OCI-LY1 (cell line): Measurements from ENCODE around the gene DGKG.

Experiments
- H2AFZ ChIP-seq: fragments of 200-600 bp; sonication (generic), shearing (Covaris generic); 2 replicates; pipeline ENCODE4 v1.6.0; 2014; ENCODE audit warnings: antibody characterized with exemption, mild to moderate bottlenecking, low read length
- H3F3A ChIP-seq: fragments of 200-600 bp; sonication (generic), shearing (Covaris generic); 2 replicates; pipeline ENCODE4 v1.6.0; 2014; ENCODE audit warnings: mild to moderate bottlenecking, antibody characterized with exemption, low read length, moderate library complexity; ENCODE audit not compliant: insufficient read depth
- H3K27ac ChIP-seq: fragments of 200-600 bp; sonication (generic); 2 replicates; pipeline ENCODE4 v1.5.1; 2014; ENCODE audit warnings: low read length, mixed run types, mild to moderate bottlenecking, low read depth; ENCODE audit not compliant: poor library complexity, severe bottlenecking
- H3K27me3 ChIP-seq: fragments of 200-600 bp; sonication (generic); 2 replicates; pipeline ENCODE4 v1.6.0; 2014; ENCODE audit warnings: antibody characterized with exemption, mild to moderate bottlenecking, low read length, moderate library complexity; ENCODE audit not compliant: insufficient read depth
- H3K36me3 ChIP-seq: fragments of 200-600 bp; sonication (generic); 2 replicates; pipeline ENCODE4 v1.6.1; 2014; ENCODE audit warnings: mild to moderate bottlenecking, antibody characterized with exemption, low read length, moderate library complexity, mixed read lengths; ENCODE audit not compliant: insufficient read depth
- H3K4me1 ChIP-seq: fragments of 200-600 bp; sonication (generic); 2 replicates; pipeline ENCODE4 v1.5.1; 2014; ENCODE audit warnings: mild to moderate bottlenecking, low read length, moderate library complexity; ENCODE audit not compliant: insufficient read depth, severe bottlenecking
- H3K4me2 ChIP-seq: fragments of 200-600 bp; sonication (generic), shearing (Covaris generic); 2 replicates; pipeline ENCODE4 v1.6.1; 2014; ENCODE audit warnings: low read length
- H3K4me3 ChIP-seq: fragments of 200-600 bp; sonication (generic); 2 replicates; pipeline ENCODE4 v1.5.1; 2014; ENCODE audit warnings: low read length, low read depth, mild to moderate bottlenecking, mixed read lengths; ENCODE audit not compliant: poor library complexity, severe bottlenecking
- H3K79me2 ChIP-seq: fragments of 200-600 bp; shearing (Covaris generic); 2 replicates; pipeline ENCODE4 v1.6.1; 2016; ENCODE audit warnings: mixed run types, low read length, mixed read lengths; ENCODE audit not compliant: insufficient read depth
- H3K9ac ChIP-seq: fragments of 200-600 bp; sonication (generic), shearing (Covaris generic); 2 replicates; pipeline ENCODE4 v1.6.1; 2014; ENCODE audit warnings: mild to moderate bottlenecking, low read length, mixed read lengths
- H3K9me2 ChIP-seq: fragments of 200-600 bp; sonication (generic), shearing (Covaris generic); 2 replicates; pipeline ENCODE4 v1.6.1; 2014; ENCODE audit warnings: low read depth, mild to moderate bottlenecking, low read length, mixed read lengths
- H3K9me3 ChIP-seq: fragments of 200-600 bp; shearing (Covaris generic); 2 replicates; pipeline ENCODE4 v1.6.1; 2014; ENCODE audit warnings: low read length, mixed read lengths
- H4K20me1 ChIP-seq: fragments of 200-600 bp; sonication (generic), shearing (Covaris generic); 2 replicates; pipeline ENCODE4 v1.6.0; 2016; ENCODE audit warnings: mild to moderate bottlenecking, low read length; ENCODE audit not compliant: insufficient read depth
- EZH2 ChIP-seq: fragments of 200-600 bp; sonication (generic), shearing (Covaris generic); IDR thresholded peaks from 2 replicates; pipeline ENCODE4 v1.8.0; 2017; ENCODE audit warnings: borderline replicate concordance, mixed run types, mild to moderate bottlenecking, antibody characterized with exemption, low read length, moderate library complexity, mixed read lengths
- TF ChIP-seq, protein P1 (sequence below): fragments of 200-600 bp; sonication (generic), shearing (Covaris generic); IDR thresholded peaks from 2 replicates; pipeline ENCODE4 v1.5.1; 2017; ENCODE audit warnings: mild to moderate bottlenecking, antibody characterized with exemption, low read length, moderate library complexity, mixed read lengths

Gene DGKG

DNA sequence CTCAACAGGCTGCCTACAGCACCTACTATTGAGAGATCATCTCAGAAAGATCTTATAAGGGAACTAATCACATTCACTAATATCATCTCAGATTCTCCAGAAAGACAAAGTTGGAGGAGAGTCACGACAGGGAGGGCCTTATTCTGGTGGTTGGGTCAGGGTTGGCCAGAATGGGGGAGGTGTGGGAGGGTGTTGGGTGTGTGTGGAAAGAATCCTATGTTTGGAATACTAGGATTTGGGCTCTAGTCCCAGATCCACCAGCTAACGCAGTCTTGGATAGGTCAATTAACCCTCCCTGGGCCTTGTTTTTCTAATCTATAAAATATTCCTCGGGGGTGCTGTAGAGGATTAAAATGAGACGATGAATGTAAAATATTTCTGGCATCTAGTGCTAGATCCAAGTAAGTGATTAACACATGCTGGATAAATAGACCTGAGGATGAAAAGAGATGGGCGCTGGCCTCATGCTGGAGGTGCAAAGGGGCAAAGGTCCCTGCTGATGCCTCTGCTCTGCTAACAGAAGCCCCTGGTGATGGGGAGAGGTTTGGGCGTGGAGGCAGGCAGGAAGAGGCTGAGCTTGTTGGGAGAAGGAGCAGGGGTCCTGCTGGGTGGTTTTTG is 185.6 kb downstream of the DGKG start:
- no peaks in the 10 kb centered on the region for H3K9me2 ChIP-seq
- no peak overlapping the region for H3K27ac ChIP-seq
- H3K27me3 ChIP-seq = no peaks in the 10 kb centered on the region
- H4K20me1 ChIP-seq = no peaks in the 10 kb centered on the region
- H2AFZ ChIP-seq = no peak overlapping the region
- H3K4me3 ChIP-seq = no peak overlapping the region
- H3K9ac ChIP-seq = no peak overlapping the region
- no peaks in the 10 kb centered on the region for H3K36me3 ChIP-seq
- no peaks in the 10 kb centered on the region for H3F3A ChIP-seq
- H3K4me1 ChIP-seq = no peaks in the 10 kb centered on the region
- TF ChIP-seq EZH2 = no peak
- TF ChIP-seq, protein P1, sequence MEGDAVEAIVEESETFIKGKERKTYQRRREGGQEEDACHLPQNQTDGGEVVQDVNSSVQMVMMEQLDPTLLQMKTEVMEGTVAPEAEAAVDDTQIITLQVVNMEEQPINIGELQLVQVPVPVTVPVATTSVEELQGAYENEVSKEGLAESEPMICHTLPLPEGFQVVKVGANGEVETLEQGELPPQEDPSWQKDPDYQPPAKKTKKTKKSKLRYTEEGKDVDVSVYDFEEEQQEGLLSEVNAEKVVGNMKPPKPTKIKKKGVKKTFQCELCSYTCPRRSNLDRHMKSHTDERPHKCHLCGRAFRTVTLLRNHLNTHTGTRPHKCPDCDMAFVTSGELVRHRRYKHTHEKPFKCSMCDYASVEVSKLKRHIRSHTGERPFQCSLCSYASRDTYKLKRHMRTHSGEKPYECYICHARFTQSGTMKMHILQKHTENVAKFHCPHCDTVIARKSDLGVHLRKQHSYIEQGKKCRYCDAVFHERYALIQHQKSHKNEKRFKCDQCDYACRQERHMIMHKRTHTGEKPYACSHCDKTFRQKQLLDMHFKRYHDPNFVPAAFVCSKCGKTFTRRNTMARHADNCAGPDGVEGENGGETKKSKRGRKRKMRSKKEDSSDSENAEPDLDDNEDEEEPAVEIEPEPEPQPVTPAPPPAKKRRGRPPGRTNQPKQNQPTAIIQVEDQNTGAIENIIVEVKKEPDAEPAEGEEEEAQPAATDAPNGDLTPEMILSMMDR = no peak
- H3K79me2 ChIP-seq = no peaks in the 10 kb centered on the region
- H3K4me2 ChIP-seq = no peak overlapping the region
- no peaks in the 10 kb centered on the region for H3K9me3 ChIP-seq

GRCh38 chr3:186173224-186173815 is 188.7 kb downstream of the DGKG start:
- TF ChIP-seq, protein P1 = no peak
- TF ChIP-seq EZH2 = no peak
- Histone ChIP-seq H3K9ac (no peak overlapping the region), H3K4me2 (no peak overlapping the region), H3K9me3 (no peaks in the 10 kb centered on the region), H3K9me2 (no peaks in the 10 kb centered on the region), H3F3A (no peaks in the 10 kb centered on the region), H3K36me3 (no peaks in the 10 kb centered on the region), H3K4me3 (no peak overlapping the region), H3K27ac (no peak overlapping the region), H3K79me2 (no peaks in the 10 kb centered on the region), H3K27me3 (no peaks in the 10 kb centered on the region), H4K20me1 (no peaks in the 10 kb centered on the region), H2AFZ (no peak overlapping the region), H3K4me1 (no peaks in the 10 kb centered on the region)

DNA sequence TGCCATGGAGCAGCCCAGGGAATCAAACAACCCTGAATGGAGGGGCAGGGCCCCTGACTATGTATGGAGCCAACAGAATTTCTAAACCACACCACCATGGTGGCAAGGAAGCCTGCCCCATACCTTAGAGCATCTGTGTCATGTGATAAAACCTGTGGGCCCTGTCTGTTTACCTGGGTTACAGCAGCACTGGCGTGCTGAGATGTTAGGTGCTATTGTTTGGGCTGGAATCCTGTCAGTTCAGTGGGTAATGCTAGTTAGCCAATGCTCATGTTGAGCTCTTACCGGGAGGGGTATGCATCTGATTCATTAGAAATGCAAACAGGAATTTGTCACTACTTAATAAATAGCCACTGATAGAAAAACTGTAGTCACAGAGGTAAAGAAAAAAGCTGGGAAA is 189.7 kb downstream of the DGKG start:
- Histone ChIP-seq H3K79me2 (no peaks in the 10 kb centered on the region), H3K36me3 (no peaks in the 10 kb centered on the region), H3K9ac (no peak overlapping the region), H3K4me3 (no peak overlapping the region), H2AFZ (no peak overlapping the region), H4K20me1 (no peaks in the 10 kb centered on the region), H3K9me2 (no peaks in the 10 kb centered on the region), H3K27ac (no peak overlapping the region), H3K27me3 (no peaks in the 10 kb centered on the region), H3F3A (no peaks in the 10 kb centered on the region), H3K4me1 (no peaks in the 10 kb centered on the region), H3K9me3 (no peaks in the 10 kb centered on the region), H3K4me2 (no peak overlapping the region)
- TF ChIP-seq, protein P1 = no peak
- TF ChIP-seq EZH2 = no peak
